ENCODE results near the gene MAS1. TPM values are rescaled to one million over a fixed set of nuclear protein-coding genes. Genes with fewer than 3 reads are reported as not detected.
"Not testable (repeated sequence)": the region's sequence is repeated elsewhere in the genome, so short reads cannot be mapped to it uniquely, and the experiment has no call there.

Gene MAS1
- total and polyA plus RNA-seq, 2 donors (not counting 3 experiments of a cell fraction or from before 2014, with no cell fraction given) = not detected

DNA sequence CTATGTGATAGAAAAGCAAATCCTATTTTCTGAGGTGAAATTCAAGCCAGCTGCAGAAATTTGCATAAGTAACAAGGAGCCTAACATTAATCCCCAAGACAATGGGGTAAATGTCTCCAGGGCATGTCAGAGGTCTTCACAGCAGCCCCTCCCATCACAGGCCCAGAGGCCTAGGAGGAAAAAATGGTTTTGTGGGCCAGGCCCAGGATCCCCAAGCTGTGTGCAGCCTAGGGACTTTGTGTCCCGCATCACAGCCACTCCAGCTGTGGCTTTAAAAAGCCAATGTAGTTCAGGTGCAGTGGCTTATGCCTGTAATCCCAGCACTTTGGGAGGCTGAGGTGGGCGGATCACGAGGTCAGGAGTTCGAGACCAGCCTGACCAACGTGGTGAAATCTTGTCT lies 42.2 kb upstream of the MAS1 start:
- CTCF ChIA-PET; H3K36me3 ChIP-seq (ENCODE audit: control insufficient read depth in 2 of 2, extremely low read depth in 1 of 2, insufficient read depth in 2 of 2, low read length in 2 of 2); intact Hi-C loops (cut with micrococcal nuclease); dilution Hi-C loops (cut with MboI; ENCODE audit: extremely low pct_ligation_motif_present, low sequenced_read_pairs); H3K9ac ChIP-seq (replicated peaks; ENCODE audit: extremely low read depth, insufficient read depth, low read length); POLR2A ChIA-PET; H4K20me1 ChIP-seq (replicated peaks; ENCODE audit: control insufficient read depth, extremely low read depth, insufficient read depth, low read length); H3K79me2 ChIP-seq (ENCODE audit: control insufficient read depth, insufficient read depth, low read length); H3K4me1 ChIP-seq (ENCODE audit: control insufficient read depth, extremely low read depth, insufficient read depth, low read length); H3K9me1 ChIP-seq (replicated peaks; ENCODE audit: control insufficient read depth, extremely low read depth, insufficient read depth, low read length); H2AFZ ChIP-seq (ENCODE audit: low read depth, low read length); H3K27me3 ChIP-seq (ENCODE audit: control insufficient read depth in 2 of 2, insufficient read depth in 2 of 2, low read length in 2 of 2); H3K4me2 ChIP-seq (ENCODE audit: insufficient read depth, low read length); DNase-seq (ENCODE audit: low read depth, low spot score); FAIRE-seq; H3K27ac ChIP-seq (ENCODE audit: insufficient read depth, low read depth, low read length); BruUV-seq (replicated peaks); H3K4me3 ChIP-seq (replicated peaks in 1 of 3; ENCODE audit: insufficient read depth in 1 of 3, low read depth in 1 of 3, low read length in 3 of 3); H3K9me3 ChIP-seq (replicated peaks; ENCODE audit: control insufficient read depth, insufficient read depth, low read length): not testable (repeated sequence)

- H3K9me1 ChIP-seq (replicated peaks; ENCODE audit: control insufficient read depth, extremely low read depth, insufficient read depth, low read length); H3K9me3 ChIP-seq (replicated peaks; ENCODE audit: control insufficient read depth, insufficient read depth, low read length); DNase-seq (ENCODE audit: low read depth, low spot score); H3K27ac ChIP-seq (ENCODE audit: insufficient read depth, low read depth, low read length); dilution Hi-C loops (cut with MboI; ENCODE audit: extremely low pct_ligation_motif_present, low sequenced_read_pairs); FAIRE-seq; CTCF ChIA-PET; H3K36me3 ChIP-seq (ENCODE audit: control insufficient read depth in 2 of 2, extremely low read depth in 1 of 2, insufficient read depth in 2 of 2, low read length in 2 of 2); H3K79me2 ChIP-seq (ENCODE audit: control insufficient read depth, insufficient read depth, low read length); H3K4me2 ChIP-seq (ENCODE audit: insufficient read depth, low read length); H3K4me3 ChIP-seq (replicated peaks in 1 of 3; ENCODE audit: insufficient read depth in 1 of 3, low read depth in 1 of 3, low read length in 3 of 3); H3K27me3 ChIP-seq (ENCODE audit: control insufficient read depth in 2 of 2, insufficient read depth in 2 of 2, low read length in 2 of 2); H3K9ac ChIP-seq (replicated peaks; ENCODE audit: extremely low read depth, insufficient read depth, low read length); BruUV-seq (replicated peaks); H3K4me1 ChIP-seq (ENCODE audit: control insufficient read depth, extremely low read depth, insufficient read depth, low read length); H4K20me1 ChIP-seq (replicated peaks; ENCODE audit: control insufficient read depth, extremely low read depth, insufficient read depth, low read length); H2AFZ ChIP-seq (ENCODE audit: low read depth, low read length); POLR2A ChIA-PET: not testable (repeated sequence)
- intact Hi-C loops (cut with micrococcal nuclease) = loop anchor here (10.0 kb wide), 1 partner anchor 675 kb away; no protein-coding TSS in a partner anchor
Measured at GRCh38 chr6:159849851-159850250, 40.9 kb upstream of the MAS1 start.

DNA sequence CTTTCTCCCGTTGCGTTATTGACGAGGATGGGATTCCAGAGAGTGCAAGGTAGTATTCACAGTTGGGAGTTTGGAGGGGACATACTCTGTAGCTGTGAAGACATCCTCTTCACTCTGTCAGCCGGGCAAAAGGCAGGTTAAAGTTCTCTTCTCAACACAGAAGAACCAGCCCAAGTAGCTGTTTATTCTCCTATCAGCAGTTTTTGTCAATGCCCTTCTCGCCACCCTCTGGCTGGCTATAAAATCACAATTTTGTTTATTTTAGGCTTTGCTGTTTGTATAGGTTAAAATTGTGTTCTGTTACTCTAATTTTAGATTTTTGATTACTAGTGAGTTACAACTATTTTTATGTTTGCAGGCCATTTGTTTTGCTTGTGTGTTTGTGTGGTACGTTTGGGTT lies 37.9 kb upstream of the MAS1 start:
- no peak for FAIRE-seq
- Histone ChIP-seq H3K79me2 (ENCODE audit: control insufficient read depth, insufficient read depth, low read length) (no peaks in the 10 kb centered on the region), H3K9me1 (replicated peaks; ENCODE audit: control insufficient read depth, extremely low read depth, insufficient read depth, low read length) (no peaks in the 10 kb centered on the region), H3K27me3 (ENCODE audit: control insufficient read depth in 2 of 2, insufficient read depth in 2 of 2, low read length in 2 of 2) (no peaks in the 10 kb centered on the region), H2AFZ (ENCODE audit: low read depth, low read length) (no peak overlapping the region), H3K4me2 (ENCODE audit: insufficient read depth, low read length) (no peak overlapping the region), H3K9me3 (replicated peaks; ENCODE audit: control insufficient read depth, insufficient read depth, low read length) (no peaks in the 10 kb centered on the region), H3K36me3 (ENCODE audit: control insufficient read depth in 2 of 2, extremely low read depth in 1 of 2, insufficient read depth in 2 of 2, low read length in 2 of 2) (no peaks in the 10 kb centered on the region), H3K27ac (ENCODE audit: insufficient read depth, low read depth, low read length) (no peak overlapping the region), H3K4me1 (ENCODE audit: control insufficient read depth, extremely low read depth, insufficient read depth, low read length) (no peaks in the 10 kb centered on the region), H4K20me1 (replicated peaks; ENCODE audit: control insufficient read depth, extremely low read depth, insufficient read depth, low read length) (no peaks in the 10 kb centered on the region), H3K9ac (replicated peaks; ENCODE audit: extremely low read depth, insufficient read depth, low read length) (no peak overlapping the region), H3K4me3 (replicated peaks in 1 of 3; ENCODE audit: insufficient read depth in 1 of 3, low read depth in 1 of 3, low read length in 3 of 3) (no peak overlapping the region)
- intact Hi-C loops (cut with micrococcal nuclease) = loop anchor here (2.0 to 10.0 kb wide), 2 partner anchors 160 to 678 kb away; partner anchors contain the start of gene SOD2
- ChIA-PET CTCF (interaction anchor here (0.7 to 2.3 kb wide), 5 partner anchors 11 to 603 kb away, joined by 3 to 15 read pairs (median 3); no protein-coding TSS in a partner anchor), POLR2A (no interaction called here)
- no TSS peak for BruUV-seq (replicated peaks)
- DNase-seq (ENCODE audit: low read depth, low spot score) = no peak
- dilution Hi-C loops (cut with MboI; ENCODE audit: extremely low pct_ligation_motif_present, low sequenced_read_pairs) = no loop called here
- TF ChIP-seq POLR2AphosphoS5 (IDR thresholded peaks at IDR 0.05; ENCODE audit: insufficient read depth, low read depth, low read length) (no peak), MAX (IDR thresholded peaks at IDR 0.05; ENCODE audit: insufficient read depth, insufficient read length) (no peak), POLR2A (IDR thresholded peaks at IDR 0.05; ENCODE audit: low read depth, low read length) (no peak), MYC (IDR thresholded peaks at IDR 0.05; ENCODE audit: low read depth, low read length) (no peak), EZH2 (IDR thresholded peaks at IDR 0.05; ENCODE audit: borderline replicate concordance, low read depth, low read length, severe bottlenecking) (no peak), JUN (IDR thresholded peaks at IDR 0.05; ENCODE audit: borderline replicate concordance, insufficient read depth, insufficient read length, low read depth) (no peak), GATA2 (IDR thresholded peaks at IDR 0.05; ENCODE audit: insufficient read depth, insufficient read length, low read depth, low read length) (no peak), FOS (IDR thresholded peaks at IDR 0.05; ENCODE audit: borderline replicate concordance, insufficient read depth, low read length) (no peak)
- TF ChIP-seq, protein P1, sequence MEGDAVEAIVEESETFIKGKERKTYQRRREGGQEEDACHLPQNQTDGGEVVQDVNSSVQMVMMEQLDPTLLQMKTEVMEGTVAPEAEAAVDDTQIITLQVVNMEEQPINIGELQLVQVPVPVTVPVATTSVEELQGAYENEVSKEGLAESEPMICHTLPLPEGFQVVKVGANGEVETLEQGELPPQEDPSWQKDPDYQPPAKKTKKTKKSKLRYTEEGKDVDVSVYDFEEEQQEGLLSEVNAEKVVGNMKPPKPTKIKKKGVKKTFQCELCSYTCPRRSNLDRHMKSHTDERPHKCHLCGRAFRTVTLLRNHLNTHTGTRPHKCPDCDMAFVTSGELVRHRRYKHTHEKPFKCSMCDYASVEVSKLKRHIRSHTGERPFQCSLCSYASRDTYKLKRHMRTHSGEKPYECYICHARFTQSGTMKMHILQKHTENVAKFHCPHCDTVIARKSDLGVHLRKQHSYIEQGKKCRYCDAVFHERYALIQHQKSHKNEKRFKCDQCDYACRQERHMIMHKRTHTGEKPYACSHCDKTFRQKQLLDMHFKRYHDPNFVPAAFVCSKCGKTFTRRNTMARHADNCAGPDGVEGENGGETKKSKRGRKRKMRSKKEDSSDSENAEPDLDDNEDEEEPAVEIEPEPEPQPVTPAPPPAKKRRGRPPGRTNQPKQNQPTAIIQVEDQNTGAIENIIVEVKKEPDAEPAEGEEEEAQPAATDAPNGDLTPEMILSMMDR (IDR thresholded peaks at IDR 0.05; ENCODE audit: extremely low read depth in 1 of 2, insufficient read depth in 1 of 2, low read depth in 1 of 2, low read length in 2 of 2) = no peak
